ENCODE measurements around the gene JAKMIP1. TPM values are rescaled to one million over a fixed set of nuclear protein-coding genes. Genes with fewer than 3 reads are reported as not detected.

JAKMIP1 gene
- total RNA-seq, 1 donor: not detected

- no peak for TF ChIP-seq CTCF (IDR thresholded peaks at IDR 0.05; ENCODE audit: extremely low read depth, low read depth, low read length)
- Histone ChIP-seq H4K20me1 (ENCODE audit: insufficient read depth, low read length) (no peaks in the 10 kb centered on the region), H3K4me2 (ENCODE audit: insufficient read depth, low read length) (no peak overlapping the region), H3K27ac (ENCODE audit: low read depth, low read length) (no peak overlapping the region), H2AFZ (ENCODE audit: low read length) (no peak overlapping the region), H3K27me3 (ENCODE audit: insufficient read depth, low read length) (no peaks in the 10 kb centered on the region), H3K9me3 (ENCODE audit: low read depth, low read length) (no peaks in the 10 kb centered on the region), H3K36me3 (ENCODE audit: insufficient read depth, low read length) (no peaks in the 10 kb centered on the region), H3K4me1 (ENCODE audit: insufficient read depth, low read length) (no peaks in the 10 kb centered on the region), H3K79me2 (ENCODE audit: insufficient read depth, low read length) (no peaks in the 10 kb centered on the region), H3K4me3 (ENCODE audit: insufficient read depth, low read length) (no peak overlapping the region)
- DNase-seq (ENCODE audit: insufficient read length, low spot score, missing footprints): no peak
These were observed 51.7 kb downstream of the JAKMIP1 start for GRCh38 chr4:6148506-6149205.

- Histone ChIP-seq H4K20me1 (ENCODE audit: insufficient read depth, low read length) (no peaks in the 10 kb centered on the region), H3K4me2 (ENCODE audit: insufficient read depth, low read length) (no peak overlapping the region), H3K9me3 (ENCODE audit: low read depth, low read length) (no peaks in the 10 kb centered on the region), H3K27ac (ENCODE audit: low read depth, low read length) (no peak overlapping the region), H3K79me2 (ENCODE audit: insufficient read depth, low read length) (no peaks in the 10 kb centered on the region), H3K36me3 (ENCODE audit: insufficient read depth, low read length) (no peaks in the 10 kb centered on the region), H2AFZ (ENCODE audit: low read length) (no peak overlapping the region), H3K4me1 (ENCODE audit: insufficient read depth, low read length) (no peaks in the 10 kb centered on the region), H3K27me3 (ENCODE audit: insufficient read depth, low read length) (no peaks in the 10 kb centered on the region), H3K4me3 (ENCODE audit: insufficient read depth, low read length) (no peak overlapping the region)
- no peak for TF ChIP-seq CTCF (IDR thresholded peaks at IDR 0.05; ENCODE audit: extremely low read depth, low read depth, low read length)
- no peak for DNase-seq (ENCODE audit: insufficient read length, low spot score, missing footprints)
These were observed 52.9 kb downstream of the JAKMIP1 start for GRCh38 chr4:6147441-6147840.

GRCh38 chr4:6143603-6144181 is 56.7 kb downstream of the JAKMIP1 start:
- Histone ChIP-seq H3K27me3 (ENCODE audit: insufficient read depth, low read length) (no peaks in the 10 kb centered on the region), H3K4me1 (ENCODE audit: insufficient read depth, low read length) (no peaks in the 10 kb centered on the region), H4K20me1 (ENCODE audit: insufficient read depth, low read length) (no peaks in the 10 kb centered on the region), H3K4me2 (ENCODE audit: insufficient read depth, low read length) (no peak overlapping the region), H3K79me2 (ENCODE audit: insufficient read depth, low read length) (no peaks in the 10 kb centered on the region), H2AFZ (ENCODE audit: low read length) (no peak overlapping the region), H3K27ac (ENCODE audit: low read depth, low read length) (no peak overlapping the region), H3K36me3 (ENCODE audit: insufficient read depth, low read length) (no peaks in the 10 kb centered on the region), H3K9me3 (ENCODE audit: low read depth, low read length) (no peaks in the 10 kb centered on the region), H3K4me3 (ENCODE audit: insufficient read depth, low read length) (no peak overlapping the region)
- no peak for TF ChIP-seq CTCF (IDR thresholded peaks at IDR 0.05; ENCODE audit: extremely low read depth, low read depth, low read length)
- no peak for DNase-seq (ENCODE audit: insufficient read length, low spot score, missing footprints)

- Histone ChIP-seq H3K4me1 (ENCODE audit: insufficient read depth, low read length) (no peaks in the 10 kb centered on the region), H2AFZ (ENCODE audit: low read length) (no peak overlapping the region), H3K4me2 (ENCODE audit: insufficient read depth, low read length) (no peak overlapping the region), H3K27ac (ENCODE audit: low read depth, low read length) (no peak overlapping the region), H4K20me1 (ENCODE audit: insufficient read depth, low read length) (no peaks in the 10 kb centered on the region), H3K79me2 (ENCODE audit: insufficient read depth, low read length) (no peaks in the 10 kb centered on the region), H3K9me3 (ENCODE audit: low read depth, low read length) (no peaks in the 10 kb centered on the region), H3K4me3 (ENCODE audit: insufficient read depth, low read length) (no peak overlapping the region), H3K27me3 (ENCODE audit: insufficient read depth, low read length) (no peaks in the 10 kb centered on the region), H3K36me3 (ENCODE audit: insufficient read depth, low read length) (no peaks in the 10 kb centered on the region)
- TF ChIP-seq CTCF (IDR thresholded peaks at IDR 0.05; ENCODE audit: extremely low read depth, low read depth, low read length): no peak
- DNase-seq (ENCODE audit: insufficient read length, low spot score, missing footprints): no peak
These were observed 57.3 kb downstream of the JAKMIP1 start for GRCh38 chr4:6142935-6143602.
